GM18505 (cell line): Measurements from ENCODE around the gene AKAP3.

Source experiments
- ATAC-seq: cut with Tn5 transposase; IDR thresholded peaks from one replicate; pipeline ENCODE4 v1.9.1; 2021; ENCODE audit not compliant: unreplicated experiment
- POLR2A ChIP-seq: IDR thresholded peaks from 4 replicates; pipeline ENCODE4 v1.6.1; 2011; ENCODE audit warnings: borderline replicate concordance; ENCODE audit not compliant: insufficient read depth, insufficient read length; ENCODE audit errors: extremely low read depth

Gene AKAP3

GRCh38 chr12:4628406-4628805, 20.4 kb downstream of the AKAP3 start:
- no peak for TF ChIP-seq POLR2A
- no peak for ATAC-seq

DNA sequence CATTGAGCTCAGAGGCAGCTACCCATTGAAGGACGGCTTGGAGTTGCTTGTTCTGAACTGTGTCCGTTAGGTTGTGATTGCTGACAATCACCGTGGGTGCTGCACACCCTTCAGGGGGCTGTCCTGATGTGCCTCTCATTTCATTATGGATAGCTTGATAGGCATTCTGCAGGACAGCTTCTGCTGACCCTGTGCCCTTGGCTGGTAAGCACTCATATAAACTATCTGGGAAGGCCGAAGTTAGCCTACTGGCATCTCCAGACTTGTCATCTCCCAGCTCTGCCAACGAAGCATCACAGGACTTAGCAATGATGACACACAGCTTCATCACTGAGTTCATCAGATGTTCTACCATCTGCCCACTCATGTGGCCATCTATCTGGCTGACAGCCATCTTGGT, 22.3 kb downstream of the AKAP3 start:
- ATAC-seq, result no peak
- no peak for TF ChIP-seq POLR2A

DNA sequence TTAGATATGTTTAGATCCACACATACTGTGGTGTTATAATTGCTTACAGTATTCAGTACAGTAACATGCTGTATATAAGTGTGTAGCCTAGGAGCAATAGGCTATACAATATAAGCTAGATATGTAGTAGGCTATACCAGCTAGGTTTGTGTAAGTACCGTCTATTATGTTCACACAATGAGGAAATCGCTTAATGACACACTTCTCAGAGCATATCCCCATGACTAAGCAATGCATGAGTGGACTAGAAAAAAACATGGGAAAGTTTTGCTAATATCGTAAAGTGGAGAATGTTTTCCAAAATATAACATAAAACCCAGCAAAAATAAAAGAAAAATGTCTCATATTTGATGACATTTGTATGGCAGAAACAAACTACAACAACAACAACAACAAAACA, 27.3 kb downstream of the AKAP3 start:
- no peak for ATAC-seq
- TF ChIP-seq POLR2A, result no peak

DNA sequence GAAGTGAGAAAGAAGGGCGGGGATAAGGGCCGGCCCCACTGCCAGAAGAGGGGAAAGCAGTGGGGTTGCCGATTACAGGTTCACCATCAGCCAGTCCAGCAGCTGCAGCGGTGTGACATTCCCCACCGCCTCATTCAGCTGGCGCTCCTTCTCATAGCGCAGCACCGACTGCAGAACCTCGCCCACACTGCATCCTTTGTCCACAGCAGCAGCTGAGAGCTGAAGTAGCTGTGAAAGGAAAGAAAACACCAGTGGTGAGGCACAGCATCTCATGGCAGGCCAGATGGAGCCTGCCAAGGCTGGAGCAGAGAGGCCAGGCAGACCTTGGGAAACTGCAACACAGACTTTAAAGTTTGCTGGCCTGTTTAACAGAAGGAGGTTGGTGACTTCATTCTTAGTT, 33.2 kb downstream of the AKAP3 start:
- TF ChIP-seq POLR2A, result no peak
- ATAC-seq, result no peak

- TF ChIP-seq POLR2A, result no peak
Observed at GRCh38 chr12:4610481-4610880, 38.4 kb downstream of the AKAP3 start.

GRCh38 chr12:4609071-4609470, 39.8 kb downstream of the AKAP3 start:
- TF ChIP-seq POLR2A, result no peak
- no peak for ATAC-seq

More at GRCh38 chr12:4610481-4610880, 38.4 kb downstream of the AKAP3 start:
- ATAC-seq, result no peak

- no peak for TF ChIP-seq POLR2A
- ATAC-seq, result no peak
Observed at GRCh38 chr12:4607056-4607455, 41.8 kb downstream of the AKAP3 start.

DNA sequence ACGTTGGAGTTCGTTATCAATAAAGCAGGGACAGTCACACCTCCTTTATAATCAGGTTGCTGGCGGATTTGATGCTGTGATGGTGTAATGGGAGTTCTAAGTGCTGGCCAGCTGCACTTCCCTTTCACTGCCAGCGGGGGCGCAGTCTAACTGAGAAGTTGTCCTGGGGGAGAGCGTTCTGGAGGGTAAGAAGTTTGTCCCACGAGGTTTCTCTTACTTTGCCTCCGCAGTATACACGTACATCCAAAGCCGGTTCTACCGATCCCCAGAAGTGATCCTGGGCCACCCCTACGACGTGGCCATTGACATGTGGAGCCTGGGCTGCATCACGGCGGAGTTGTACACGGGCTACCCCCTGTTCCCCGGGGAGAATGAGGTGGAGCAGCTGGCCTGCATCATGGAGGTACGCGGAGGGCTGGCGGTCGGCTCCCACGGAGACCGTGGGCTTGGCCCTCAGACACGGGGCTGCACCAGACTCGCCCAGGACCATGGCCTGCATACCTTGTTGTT, 44.1 kb downstream of the AKAP3 start:
- peak; percentile 89 for ATAC-seq
- TF ChIP-seq POLR2A, result peak; percentile 75

DNA sequence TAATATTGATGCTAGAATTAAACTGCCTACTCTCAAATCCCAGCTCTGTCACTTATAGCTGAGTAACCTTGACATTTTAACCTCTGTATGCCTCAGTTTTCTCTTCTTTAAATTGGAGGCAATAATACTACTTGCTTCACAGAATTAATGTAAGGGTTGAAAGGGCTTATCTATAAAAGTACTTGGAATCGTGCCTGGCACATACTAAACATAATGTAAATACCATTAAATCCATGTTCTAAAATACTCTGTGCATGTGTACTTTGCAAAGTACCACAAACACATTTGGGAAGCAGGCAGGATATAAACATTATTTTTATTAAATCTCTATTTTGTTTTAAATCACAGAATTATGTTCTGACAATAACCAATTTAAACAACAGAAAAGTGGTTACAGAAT, 44.9 kb downstream of the AKAP3 start:
- TF ChIP-seq POLR2A, result no peak
- no peak for ATAC-seq

- no peak for ATAC-seq
- TF ChIP-seq POLR2A, result no peak
Observed at GRCh38 chr12:4603421-4603820, 45.4 kb downstream of the AKAP3 start.

DNA sequence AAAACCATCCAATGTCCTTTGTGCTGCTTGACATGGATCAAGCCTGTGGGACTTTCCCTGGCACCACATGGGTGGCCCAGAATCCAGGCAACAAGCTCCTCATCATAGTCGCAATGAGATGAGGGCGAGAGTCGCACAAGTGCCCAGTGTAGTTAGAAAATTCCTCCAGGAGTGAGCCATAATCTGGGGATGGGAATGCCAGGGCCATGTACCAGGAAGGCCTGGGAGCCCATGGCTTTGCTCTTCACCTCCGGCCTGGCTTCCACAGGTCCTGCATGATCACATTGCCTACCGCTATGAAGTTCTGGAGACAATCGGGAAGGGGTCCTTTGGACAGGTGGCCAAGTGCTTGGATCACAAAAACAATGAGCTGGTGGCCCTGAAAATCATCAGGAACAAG, 53.0 kb downstream of the AKAP3 start:
- no peak for ATAC-seq
- no peak for TF ChIP-seq POLR2A

GRCh38 chr12:4591180-4591687, 57.6 kb downstream of the AKAP3 start:
- TF ChIP-seq POLR2A, result no peak
- ATAC-seq, result no peak

GRCh38 chr12:4589941-4590340, 58.9 kb downstream of the AKAP3 start:
- no peak for TF ChIP-seq POLR2A
- no peak for ATAC-seq

- ATAC-seq, result no peak
- TF ChIP-seq POLR2A, result no peak
Observed at GRCh38 chr12:4588916-4589315, 59.9 kb downstream of the AKAP3 start.

DNA sequence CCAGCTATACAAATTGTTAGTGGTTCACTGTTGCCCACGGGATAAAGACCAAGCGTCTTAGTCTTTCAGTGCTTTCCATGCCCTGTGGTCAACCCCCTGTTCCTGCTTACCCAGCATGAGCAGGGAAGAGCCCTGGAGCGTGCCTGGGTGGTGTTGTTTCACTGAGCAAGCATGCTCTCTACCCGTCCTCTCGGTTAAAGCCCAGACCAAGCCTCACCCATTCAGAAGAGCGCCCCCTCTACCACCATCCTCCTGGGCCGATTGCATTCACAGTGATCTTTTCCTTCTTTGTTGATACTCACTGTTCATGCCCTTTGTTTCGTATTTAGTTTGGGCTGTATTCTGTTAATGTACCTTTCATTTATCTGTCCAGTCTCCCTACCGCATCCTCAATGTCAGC, 61.7 kb downstream of the AKAP3 start:
- no peak for ATAC-seq

More for the DNA sequence above, 61.7 kb downstream of the AKAP3 start:
- no peak for TF ChIP-seq POLR2A
